Measurements from ENCODE around the gene PLEKHN1. TPM values are rescaled to one million over a fixed set of nuclear protein-coding genes. Genes with fewer than 3 reads are reported as not detected.

Gene PLEKHN1
- total RNA-seq, 1 experiment from 2014 or later, result not detected

- intact Hi-C loops (cut with micrococcal nuclease; ENCODE audit: unreplicated experiment), result no loop called here
- no peak for DNase-seq (ENCODE audit: low spot score)
- CTCF ChIA-PET, result no interaction called here
- TF ChIP-seq, protein P1, sequence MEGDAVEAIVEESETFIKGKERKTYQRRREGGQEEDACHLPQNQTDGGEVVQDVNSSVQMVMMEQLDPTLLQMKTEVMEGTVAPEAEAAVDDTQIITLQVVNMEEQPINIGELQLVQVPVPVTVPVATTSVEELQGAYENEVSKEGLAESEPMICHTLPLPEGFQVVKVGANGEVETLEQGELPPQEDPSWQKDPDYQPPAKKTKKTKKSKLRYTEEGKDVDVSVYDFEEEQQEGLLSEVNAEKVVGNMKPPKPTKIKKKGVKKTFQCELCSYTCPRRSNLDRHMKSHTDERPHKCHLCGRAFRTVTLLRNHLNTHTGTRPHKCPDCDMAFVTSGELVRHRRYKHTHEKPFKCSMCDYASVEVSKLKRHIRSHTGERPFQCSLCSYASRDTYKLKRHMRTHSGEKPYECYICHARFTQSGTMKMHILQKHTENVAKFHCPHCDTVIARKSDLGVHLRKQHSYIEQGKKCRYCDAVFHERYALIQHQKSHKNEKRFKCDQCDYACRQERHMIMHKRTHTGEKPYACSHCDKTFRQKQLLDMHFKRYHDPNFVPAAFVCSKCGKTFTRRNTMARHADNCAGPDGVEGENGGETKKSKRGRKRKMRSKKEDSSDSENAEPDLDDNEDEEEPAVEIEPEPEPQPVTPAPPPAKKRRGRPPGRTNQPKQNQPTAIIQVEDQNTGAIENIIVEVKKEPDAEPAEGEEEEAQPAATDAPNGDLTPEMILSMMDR (conservative IDR thresholded peaks at IDR 0.05; ENCODE audit: low read depth, low read length), result no peak
- TF ChIP-seq EZH2 (IDR thresholded peaks at IDR 0.05; ENCODE audit: borderline replicate concordance, low read depth, low read length, poor library complexity, severe bottlenecking), result no peak
- Histone ChIP-seq H3K27me3 (replicated peaks; ENCODE audit: insufficient read depth, low read depth, low read length, poor library complexity) (no peaks in the 10 kb centered on the region), H3K4me1 (ENCODE audit: insufficient read depth, low read length, poor library complexity, severe bottlenecking) (peaks cover 87% of the 10 kb centered on the region), H3K36me3 (ENCODE audit: insufficient read depth, low read length, poor library complexity, severe bottlenecking) (no peaks in the 10 kb centered on the region), H3K9me3 (ENCODE audit: low read depth, low read length, poor library complexity, severe bottlenecking) (no peaks in the 10 kb centered on the region), H3K4me3 (ENCODE audit: low read depth, low read length, poor library complexity, severe bottlenecking) (no peak overlapping the region), H3K27ac (ENCODE audit: low read depth, low read length, poor library complexity, severe bottlenecking) (no peak overlapping the region)
- no TSS peak for BruUV-seq (replicated peaks)
- POLR2A ChIA-PET (ENCODE audit: low non-redundant PET), result no interaction called here
Observed at GRCh38 chr1:938088-938683, 28.1 kb upstream of the PLEKHN1 start.

- H3K4me3 ChIP-seq (ENCODE audit: low read depth, low read length, poor library complexity, severe bottlenecking), result no peak overlapping the region
- H3K27me3 ChIP-seq (replicated peaks; ENCODE audit: insufficient read depth, low read depth, low read length, poor library complexity), result no peaks in the 10 kb centered on the region
- intact Hi-C loops (cut with micrococcal nuclease; ENCODE audit: unreplicated experiment), result no loop called here
- TF ChIP-seq EZH2 (IDR thresholded peaks at IDR 0.05; ENCODE audit: borderline replicate concordance, low read depth, low read length, poor library complexity, severe bottlenecking), result no peak
- TF ChIP-seq, protein P1 (conservative IDR thresholded peaks at IDR 0.05; ENCODE audit: low read depth, low read length), result no peak
- H3K9me3 ChIP-seq (ENCODE audit: low read depth, low read length, poor library complexity, severe bottlenecking), result no peaks in the 10 kb centered on the region
- peaks cover 5% of the 10 kb centered on the region for H3K36me3 ChIP-seq (ENCODE audit: insufficient read depth, low read length, poor library complexity, severe bottlenecking)
- ChIA-PET POLR2A (ENCODE audit: low non-redundant PET) (interaction anchor here (0.7 kb wide), 1 partner anchor 463 kb away, joined by 3 read pairs; no protein-coding TSS in a partner anchor), CTCF (no interaction called here)
- peaks cover 86% of the 10 kb centered on the region for H3K4me1 ChIP-seq (ENCODE audit: insufficient read depth, low read length, poor library complexity, severe bottlenecking)
- no TSS peak for BruUV-seq (replicated peaks)
- DNase-seq (ENCODE audit: low spot score), result no peak
- peak overlapping the region; percentile 40 for H3K27ac ChIP-seq (ENCODE audit: low read depth, low read length, poor library complexity, severe bottlenecking)
Observed at GRCh38 chr1:938711-939489, 27.4 kb upstream of the PLEKHN1 start.

GRCh38 chr1:939511-940106, 26.7 kb upstream of the PLEKHN1 start:
- H3K9me3 ChIP-seq (ENCODE audit: low read depth, low read length, poor library complexity, severe bottlenecking), result no peaks in the 10 kb centered on the region
- ChIA-PET CTCF (interaction anchor here (0.7 kb wide), 1 partner anchor 28 kb away, joined by 4 read pairs; no protein-coding TSS in a partner anchor), POLR2A (ENCODE audit: low non-redundant PET) (interaction anchor here (0.7 kb wide), 2 partner anchors 13 to 463 kb away, joined by 3 to 9 read pairs; no protein-coding TSS in a partner anchor)
- no peak for TF ChIP-seq EZH2 (IDR thresholded peaks at IDR 0.05; ENCODE audit: borderline replicate concordance, low read depth, low read length, poor library complexity, severe bottlenecking)
- TF ChIP-seq, protein P1 (conservative IDR thresholded peaks at IDR 0.05; ENCODE audit: low read depth, low read length), result no peak
- H3K4me3 ChIP-seq (ENCODE audit: low read depth, low read length, poor library complexity, severe bottlenecking), result peak overlapping the region; percentile 45
- intact Hi-C loops (cut with micrococcal nuclease; ENCODE audit: unreplicated experiment), result loop anchor here (2.0 kb wide), 1 partner anchor 35 kb away; no protein-coding TSS in a partner anchor
- H3K27me3 ChIP-seq (replicated peaks; ENCODE audit: insufficient read depth, low read depth, low read length, poor library complexity), result no peaks in the 10 kb centered on the region
- H3K4me1 ChIP-seq (ENCODE audit: insufficient read depth, low read length, poor library complexity, severe bottlenecking), result peaks cover 93% of the 10 kb centered on the region
- peak overlapping the region; percentile 40 for H3K27ac ChIP-seq (ENCODE audit: low read depth, low read length, poor library complexity, severe bottlenecking)
- no peak for DNase-seq (ENCODE audit: low spot score)
- peaks cover 10% of the 10 kb centered on the region for H3K36me3 ChIP-seq (ENCODE audit: insufficient read depth, low read length, poor library complexity, severe bottlenecking)
- no TSS peak for BruUV-seq (replicated peaks)

Measured in A673 (cell line).